Osteoblast (primary cell): ENCODE measurements around the gene ACTG2. TPM values are rescaled to one million over a fixed set of nuclear protein-coding genes. Genes with fewer than 3 reads are reported as not detected.

ENCODE experiments used
- DNase-seq: peaks from one replicate; pipeline ENCODE4 v3.0.0; 2011; ENCODE audit warnings: low spot score, mixed read lengths; ENCODE audit not compliant: insufficient read length; ENCODE audit errors: missing footprints
- H2AFZ ChIP-seq: 2 replicates; pipeline ENCODE4 v1.6.0; 2011; ENCODE audit warnings: mild to moderate bottlenecking, low read length
- H3K27ac ChIP-seq: 2 replicates; pipeline ENCODE4 v1.5.1; 2011; ENCODE audit warnings: mild to moderate bottlenecking, low read depth, low read length, moderate library complexity
- H3K27me3 ChIP-seq: 2 replicates; pipeline ENCODE4 v1.6.0; 2012; ENCODE audit warnings: mild to moderate bottlenecking, control low read depth, inconsistent platforms, low read length, moderate library complexity; ENCODE audit not compliant: insufficient read depth
- H3K36me3 ChIP-seq: 2 replicates; pipeline ENCODE4 v1.5.1; 2011; ENCODE audit warnings: mild to moderate bottlenecking, low read length, control low read depth, moderate library complexity; ENCODE audit not compliant: insufficient read depth
- H3K4me1 ChIP-seq: 2 replicates; pipeline ENCODE4 v1.5.1; 2011; ENCODE audit warnings: mild to moderate bottlenecking, low read length, control low read depth, moderate library complexity; ENCODE audit not compliant: insufficient read depth
- H3K4me2 ChIP-seq: 2 replicates; pipeline ENCODE4 v1.6.0; 2011; ENCODE audit warnings: mild to moderate bottlenecking, low read length; ENCODE audit not compliant: insufficient read depth
- H3K4me3 ChIP-seq: fragments of 200-600 bp; sonication (generic); 3 replicates; pipeline ENCODE4 v1.5.1; 2012; ENCODE audit warnings: mild to moderate bottlenecking, low read length, inconsistent platforms; ENCODE audit not compliant: insufficient read depth
- H3K79me2 ChIP-seq: 2 replicates; pipeline ENCODE4 v1.6.0; 2012; ENCODE audit warnings: mild to moderate bottlenecking, low read length, control low read depth, inconsistent platforms; ENCODE audit not compliant: insufficient read depth
- H3K9me3 ChIP-seq: 2 replicates; pipeline ENCODE4 v1.5.1; 2011; ENCODE audit warnings: low read depth, low read length, control low read depth
- H4K20me1 ChIP-seq: 2 replicates; pipeline ENCODE4 v1.6.0; 2012; ENCODE audit warnings: mild to moderate bottlenecking, low read length, control low read depth; ENCODE audit not compliant: insufficient read depth
- total RNA-seq: library from RNA; depleted of rRNA; stranded (reverse); fragments of >200 nt; gene quantifications from 2 replicates; pipeline ENCODE4 v1.2.3, GENCODE V29; 2012
- TF ChIP-seq, protein P1 (sequence below): IDR thresholded peaks from 2 replicates; pipeline ENCODE4 v1.5.1; 2011; ENCODE audit warnings: mild to moderate bottlenecking, low read depth, low read length, moderate library complexity; ENCODE audit errors: extremely low read depth

The ACTG2 gene
- total RNA-seq, 1 donor: 0.72 TPM

DNA sequence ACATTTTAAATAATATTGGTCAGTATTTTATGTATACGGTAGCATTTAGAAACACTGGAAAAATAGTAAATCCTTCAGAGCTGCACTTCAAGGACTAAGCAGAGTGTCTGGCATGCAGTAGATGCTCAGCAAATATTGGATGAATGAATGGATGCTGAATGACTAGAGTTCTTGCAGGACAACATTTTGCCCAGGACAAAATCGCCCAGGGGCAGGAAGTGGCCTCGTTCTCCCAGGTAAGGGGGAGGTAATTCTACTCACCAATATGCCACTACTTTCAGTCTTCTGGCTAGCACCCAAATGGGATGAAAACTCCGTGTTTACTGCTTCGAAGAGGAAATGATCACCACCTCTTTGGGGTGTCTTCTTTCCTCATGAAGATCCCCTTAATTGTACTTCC lies 29.9 kb downstream of the ACTG2 start:
- H4K20me1 ChIP-seq: no peaks in the 10 kb centered on the region
- H3K9me3 ChIP-seq: no peaks in the 10 kb centered on the region
- H3K27ac ChIP-seq: no peak overlapping the region
- peaks cover 44% of the 10 kb centered on the region for H3K27me3 ChIP-seq
- no peak overlapping the region for H2AFZ ChIP-seq
- no peak for DNase-seq
- H3K4me2 ChIP-seq: no peak overlapping the region
- H3K4me1 ChIP-seq: peaks cover 11% of the 10 kb centered on the region
- H3K4me3 ChIP-seq: no peak overlapping the region
- TF ChIP-seq, protein P1, sequence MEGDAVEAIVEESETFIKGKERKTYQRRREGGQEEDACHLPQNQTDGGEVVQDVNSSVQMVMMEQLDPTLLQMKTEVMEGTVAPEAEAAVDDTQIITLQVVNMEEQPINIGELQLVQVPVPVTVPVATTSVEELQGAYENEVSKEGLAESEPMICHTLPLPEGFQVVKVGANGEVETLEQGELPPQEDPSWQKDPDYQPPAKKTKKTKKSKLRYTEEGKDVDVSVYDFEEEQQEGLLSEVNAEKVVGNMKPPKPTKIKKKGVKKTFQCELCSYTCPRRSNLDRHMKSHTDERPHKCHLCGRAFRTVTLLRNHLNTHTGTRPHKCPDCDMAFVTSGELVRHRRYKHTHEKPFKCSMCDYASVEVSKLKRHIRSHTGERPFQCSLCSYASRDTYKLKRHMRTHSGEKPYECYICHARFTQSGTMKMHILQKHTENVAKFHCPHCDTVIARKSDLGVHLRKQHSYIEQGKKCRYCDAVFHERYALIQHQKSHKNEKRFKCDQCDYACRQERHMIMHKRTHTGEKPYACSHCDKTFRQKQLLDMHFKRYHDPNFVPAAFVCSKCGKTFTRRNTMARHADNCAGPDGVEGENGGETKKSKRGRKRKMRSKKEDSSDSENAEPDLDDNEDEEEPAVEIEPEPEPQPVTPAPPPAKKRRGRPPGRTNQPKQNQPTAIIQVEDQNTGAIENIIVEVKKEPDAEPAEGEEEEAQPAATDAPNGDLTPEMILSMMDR: no peak
- peaks cover 9% of the 10 kb centered on the region for H3K79me2 ChIP-seq
- H3K36me3 ChIP-seq: no peaks in the 10 kb centered on the region

DNA sequence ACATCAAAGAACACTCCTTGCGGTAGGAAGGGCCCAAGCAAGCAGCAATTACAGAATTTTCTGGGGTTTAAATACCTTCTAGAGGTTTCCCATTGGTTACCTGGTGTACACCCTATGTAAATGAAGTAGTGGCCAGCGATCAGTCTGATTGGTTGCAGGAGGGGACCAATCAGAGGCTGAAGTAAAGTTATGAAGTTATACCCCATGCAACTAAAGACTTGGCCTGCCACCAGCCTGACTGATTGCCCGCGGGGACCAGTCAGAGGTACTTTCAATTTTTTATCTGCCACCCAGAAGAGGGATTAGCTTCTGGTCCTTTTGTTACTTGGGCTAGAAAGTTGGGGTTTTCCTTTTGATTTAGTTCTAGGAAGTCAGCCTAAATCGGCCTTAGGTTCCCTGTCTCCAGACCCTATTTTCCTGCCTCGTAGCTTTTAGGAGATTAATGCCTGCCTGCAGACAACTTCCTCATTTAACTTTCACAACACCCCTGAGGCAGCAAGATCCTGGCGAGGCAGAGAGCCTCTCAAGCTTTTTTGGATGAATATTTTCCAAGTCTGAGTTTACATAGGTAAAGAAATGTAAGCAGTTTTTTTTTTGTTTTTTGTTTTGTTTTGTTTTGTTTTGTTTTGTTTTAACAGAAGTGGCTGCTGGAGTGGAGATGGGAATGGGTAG lies 32.4 kb downstream of the ACTG2 start:
- Histone ChIP-seq H3K36me3 (no peaks in the 10 kb centered on the region), H3K9me3 (no peaks in the 10 kb centered on the region), H3K4me1 (peaks cover 19% of the 10 kb centered on the region), H4K20me1 (peaks cover 6% of the 10 kb centered on the region), H3K27me3 (peaks cover 23% of the 10 kb centered on the region), H3K4me2 (no peak overlapping the region), H3K4me3 (no peak overlapping the region), H3K79me2 (peaks cover 33% of the 10 kb centered on the region), H3K27ac (no peak overlapping the region), H2AFZ (peak overlapping the region; percentile 48)
- TF ChIP-seq, protein P1: no peak
- no peak for DNase-seq

DNA sequence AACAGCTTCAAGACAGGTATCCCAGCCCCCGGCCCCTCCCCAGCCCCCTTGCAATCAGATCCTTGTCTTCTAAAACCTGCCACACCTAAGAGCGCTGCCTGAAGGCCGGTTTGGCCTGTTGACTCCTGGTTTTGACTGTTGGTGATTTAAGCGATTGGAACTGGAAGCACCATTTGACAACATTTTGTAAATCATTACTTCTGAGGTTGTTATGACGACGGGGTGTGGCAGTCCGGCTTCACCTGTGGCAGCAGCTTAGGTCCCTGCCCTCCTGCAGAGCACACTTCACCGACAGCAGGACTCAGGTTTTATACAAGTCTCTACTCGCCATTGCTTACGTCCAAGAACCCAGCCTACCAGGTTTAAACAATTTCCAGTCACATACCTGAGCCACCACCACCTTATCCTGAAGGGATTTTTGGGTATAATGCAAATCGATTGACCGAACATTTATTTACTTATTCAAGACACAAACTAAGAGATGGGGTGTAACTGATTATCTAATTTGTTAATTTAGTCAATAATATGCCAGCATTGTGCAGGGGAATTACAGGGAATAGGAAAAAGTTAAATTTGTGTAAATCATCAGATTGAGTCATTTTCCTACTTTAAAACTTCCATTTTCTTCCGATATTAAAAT lies 33.2 kb downstream of the ACTG2 start:
- Histone ChIP-seq H4K20me1 (peaks cover 10% of the 10 kb centered on the region), H3K4me1 (peaks cover 19% of the 10 kb centered on the region), H2AFZ (peak overlapping the region; percentile 74), H3K27ac (peak overlapping the region; percentile 99), H3K4me3 (peak overlapping the region; percentile 96), H3K36me3 (no peaks in the 10 kb centered on the region), H3K79me2 (peaks cover 35% of the 10 kb centered on the region), H3K27me3 (peaks cover 16% of the 10 kb centered on the region), H3K9me3 (no peaks in the 10 kb centered on the region), H3K4me2 (peak overlapping the region; percentile 94)
- DNase-seq: no peak
- TF ChIP-seq, protein P1: no peak
